ENCODE data around the gene CDH23. TPM values are rescaled to one million over a fixed set of nuclear protein-coding genes. Genes with fewer than 3 reads are reported as not detected.

CDH23 gene
- total and polyA plus RNA-seq, 2 of the 8 experiments (the other 6 are each of a cell fraction or from before 2014, with no cell fraction given), result 1.9 to 4.9 TPM

GRCh38 chr10:71383972-71384687 is 12.6 kb upstream of the CDH23 start:
- Histone ChIP-seq H2AFZ (ENCODE audit: low read length) (no peak overlapping the region), H3K23me2 (ENCODE audit: low read depth, low read length) (no peaks in the 10 kb centered on the region; the same call in 1 of the 2 replicates), H3K4me3 (ENCODE audit: extremely low read depth in 1 of 4, insufficient read depth in 2 of 4, low read depth in 3 of 4, low read length in 4 of 4) (no peak overlapping the region), H2BK5ac (ENCODE audit: low read depth, low read length) (no peak overlapping the region), H3K9ac (replicated peaks in 1 of 4; ENCODE audit: extremely low read depth in 1 of 4, low read depth in 3 of 4, low read length in 3 of 4) (no peak overlapping the region), H3K4me2 (ENCODE audit: insufficient read depth in 1 of 2, low read depth in 2 of 2, low read length in 2 of 2) (no peak overlapping the region), H3K14ac (ENCODE audit: insufficient read length) (no peak overlapping the region), H2BK20ac (ENCODE audit: low read length) (no peak overlapping the region), H3K27me3 (replicated peaks in 1 of 4; ENCODE audit: control insufficient read depth in 3 of 4, extremely low read depth in 1 of 4, insufficient read depth in 3 of 4, low read length in 3 of 4) (no peaks in the 10 kb centered on the region), H4K20me1 (replicated peaks in 1 of 2; ENCODE audit: control insufficient read depth in 1 of 2, insufficient read depth in 2 of 2, low read length in 2 of 2) (no peaks in the 10 kb centered on the region), H2BK15ac (ENCODE audit: low read length) (no peak overlapping the region), H3K18ac (ENCODE audit: extremely low read depth, low read length) (no peak overlapping the region), H3K9me3 (ENCODE audit: insufficient read depth in 2 of 2, low read depth in 1 of 2, low read length in 1 of 2) (no peaks in the 10 kb centered on the region), H3K4me1 (replicated peaks in 1 of 4; ENCODE audit: control insufficient read depth in 3 of 4, insufficient read depth in 4 of 4, low read length in 3 of 4) (no peaks in the 10 kb centered on the region), H4K8ac (ENCODE audit: extremely low read depth, insufficient read depth, low read length) (no peak overlapping the region), H3K4ac (replicated peaks; ENCODE audit: insufficient read length, low read depth, low read length) (no peak overlapping the region), H2BK120ac (replicated peaks; ENCODE audit: low read depth, low read length) (no peak overlapping the region), H2AK5ac (ENCODE audit: low read depth, low read length) (no peak overlapping the region), H2BK12ac (ENCODE audit: low read depth, low read length) (no peak overlapping the region), H4K91ac (replicated peaks; ENCODE audit: insufficient read length, low read length) (no peak overlapping the region), H3K56ac (replicated peaks; ENCODE audit: insufficient read length, low read depth, low read length) (no peak overlapping the region), H3K27ac (ENCODE audit: low read depth, low read length) (no peak overlapping the region), H4K5ac (ENCODE audit: insufficient read length, low read depth, low read length) (no peak overlapping the region), H3K79me1 (ENCODE audit: low read depth, low read length) (no peaks in the 10 kb centered on the region), H3K79me2 (ENCODE audit: control insufficient read depth in 1 of 2, insufficient read depth in 2 of 2, low read length in 2 of 2) (no peaks in the 10 kb centered on the region), H3K23ac (ENCODE audit: insufficient read length) (no peak overlapping the region), H3K36me3 (ENCODE audit: control insufficient read depth in 2 of 4, insufficient read depth in 4 of 4, low read length in 3 of 4) (no peaks in the 10 kb centered on the region)
- WGBS, 2 experiments (ENCODE audit: extremely low coverage in 1 of 2, insufficient coverage in 1 of 2, insufficient read length in 1 of 2, insufficient replicate concordance in 2 of 2, low coverage in 1 of 2, low lambda C conversion rate in 2 of 2, missing lambda C conversion rate in 1 of 2), result 23% methylated on average over 10 of the region's 10 CpGs; no CpG with 5 or more reads in 1 of the 2 experiments
- FAIRE-seq (no peak), DNase-seq (ENCODE audit: low read depth in 1 of 2, low spot score in 2 of 2) (peak; percentile 58 to 99)
- CTCF ChIA-PET (ENCODE audit: partially characterized antibody), result interaction anchor here (0.6 to 28.0 kb wide), 68 partner anchors 8 to 389 kb away, joined by 3 to 401 read pairs (median 4); partner anchors contain the start of genes CDH23, SLC29A3 and VSIR
- POLR2A ChIA-PET (ENCODE audit: partially characterized antibody), result interaction anchor here (0.9 kb wide), 1 partner anchor 11 kb away, joined by 3 read pairs; no protein-coding TSS in a partner anchor
- peak; percentile 34; the same call in 1 of the 2 replicates for TF ChIP-seq GABPA (IDR thresholded peaks at IDR 0.05; ENCODE audit: borderline replicate concordance, insufficient read depth, low read length)
- TF ChIP-seq CREB1 (IDR thresholded peaks at IDR 0.05), result 0 out of 2 replicates have a peak, but pooled peaks have one; percentile 17
- no peak for TF ChIP-seq RXRA (IDR thresholded peaks at IDR 0.05; ENCODE audit: insufficient read depth, low read depth, low read length)
- TF ChIP-seq NRF1 (IDR thresholded peaks at IDR 0.05; ENCODE audit: low read depth, low read length), result no peak
- peak; percentile 93 to 96 (median 95) for TF ChIP-seq CTCF (IDR thresholded peaks at IDR 0.05; ENCODE audit: control extremely low read depth in 1 of 3, insufficient read depth in 1 of 3, low read depth in 1 of 3, low read length in 3 of 3)
- TF ChIP-seq TEAD4 (IDR thresholded peaks at IDR 0.05; ENCODE audit: low read depth, low read length), result no peak
- TF ChIP-seq RBBP5 (IDR thresholded peaks at IDR 0.05; ENCODE audit: borderline replicate concordance, low read depth, low read length), result no peak
- TF ChIP-seq SP2 (IDR thresholded peaks at IDR 0.05; ENCODE audit: low read length), result no peak
- peak; percentile 38; the same call in 1 of the 2 replicates for TF ChIP-seq BRCA1 (IDR thresholded peaks at IDR 0.05; ENCODE audit: low read depth, low read length)
- peak; percentile 91 to 92 for TF ChIP-seq RAD21 (IDR thresholded peaks at IDR 0.05 in 1 of 2, conservative IDR thresholded peaks at IDR 0.05 in 1 of 2; ENCODE audit: low read depth in 2 of 2, low read length in 2 of 2)
